ENCODE data around the gene C17orf78.

Gene C17orf78

GRCh38 chr17:37441369-37442014 lies 65.7 kb downstream of the C17orf78 start:
- peak; percentile 61 for DNase-seq
